Hepatocyte (in vitro differentiated cells): Measurements from ENCODE around the gene TMEM174.
"Not testable (repeated sequence)": the region's sequence is repeated elsewhere in the genome, so short reads cannot be mapped to it uniquely, and the experiment has no call there.

Experiments
- EZH2 ChIP-seq: fragments of 200-600 bp; sonication (generic); IDR thresholded peaks from 2 replicates; pipeline ENCODE4 v1.6.1; 2016; ENCODE audit warnings: antibody characterized with exemption, mild to moderate bottlenecking, borderline replicate concordance
- EZH2phosphoT487 ChIP-seq: fragments of 200-600 bp; sonication (generic); IDR thresholded peaks from one replicate; pipeline ENCODE4 v1.6.1; 2018; ENCODE audit warnings: antibody characterized with exemption, mild to moderate bottlenecking, low read depth, moderate library complexity; ENCODE audit not compliant: unreplicated experiment, severe bottlenecking
- TF ChIP-seq, protein P1 (sequence below): fragments of 200-600 bp; sonication (generic); IDR thresholded peaks from 2 replicates; pipeline ENCODE4 v1.5.1; 2016; ENCODE audit warnings: antibody characterized with exemption, mild to moderate bottlenecking; ENCODE audit not compliant: poor library complexity

DNA sequence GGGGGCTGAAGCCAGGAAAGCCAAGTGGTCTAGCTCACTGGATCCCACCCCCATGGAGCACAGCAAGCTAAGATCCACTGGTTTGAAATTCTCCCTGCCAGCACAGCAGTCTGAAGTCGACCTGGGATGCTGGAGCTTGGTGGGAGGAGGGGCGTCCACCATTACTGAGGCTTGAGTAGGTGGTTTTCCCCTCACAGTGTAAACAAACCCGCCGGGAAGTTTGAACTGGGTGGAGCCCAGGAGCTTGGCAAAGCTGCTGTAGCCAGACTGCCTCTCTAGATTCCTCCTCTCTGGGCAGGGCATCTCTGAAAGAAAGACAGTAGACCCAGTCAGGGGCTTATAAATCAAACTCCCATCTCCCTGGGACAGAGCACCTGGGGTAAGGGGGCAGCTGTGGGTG, 34.2 kb downstream of the TMEM174 start:
- TF ChIP-seq, protein P1, sequence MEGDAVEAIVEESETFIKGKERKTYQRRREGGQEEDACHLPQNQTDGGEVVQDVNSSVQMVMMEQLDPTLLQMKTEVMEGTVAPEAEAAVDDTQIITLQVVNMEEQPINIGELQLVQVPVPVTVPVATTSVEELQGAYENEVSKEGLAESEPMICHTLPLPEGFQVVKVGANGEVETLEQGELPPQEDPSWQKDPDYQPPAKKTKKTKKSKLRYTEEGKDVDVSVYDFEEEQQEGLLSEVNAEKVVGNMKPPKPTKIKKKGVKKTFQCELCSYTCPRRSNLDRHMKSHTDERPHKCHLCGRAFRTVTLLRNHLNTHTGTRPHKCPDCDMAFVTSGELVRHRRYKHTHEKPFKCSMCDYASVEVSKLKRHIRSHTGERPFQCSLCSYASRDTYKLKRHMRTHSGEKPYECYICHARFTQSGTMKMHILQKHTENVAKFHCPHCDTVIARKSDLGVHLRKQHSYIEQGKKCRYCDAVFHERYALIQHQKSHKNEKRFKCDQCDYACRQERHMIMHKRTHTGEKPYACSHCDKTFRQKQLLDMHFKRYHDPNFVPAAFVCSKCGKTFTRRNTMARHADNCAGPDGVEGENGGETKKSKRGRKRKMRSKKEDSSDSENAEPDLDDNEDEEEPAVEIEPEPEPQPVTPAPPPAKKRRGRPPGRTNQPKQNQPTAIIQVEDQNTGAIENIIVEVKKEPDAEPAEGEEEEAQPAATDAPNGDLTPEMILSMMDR: not testable (repeated sequence)
- TF ChIP-seq EZH2, EZH2phosphoT487: not testable (repeated sequence)
